Measurements from ENCODE around the gene ZNF133. TPM values are rescaled to one million over a fixed set of nuclear protein-coding genes. Genes with fewer than 3 reads are reported as not detected.

ZNF133 gene
- total RNA-seq, 1 donor from 2014 or later = 16.1 TPM

GRCh38 chr20:18255526-18255925 is 32.8 kb upstream of the ZNF133 start:
- TF ChIP-seq, protein P1, sequence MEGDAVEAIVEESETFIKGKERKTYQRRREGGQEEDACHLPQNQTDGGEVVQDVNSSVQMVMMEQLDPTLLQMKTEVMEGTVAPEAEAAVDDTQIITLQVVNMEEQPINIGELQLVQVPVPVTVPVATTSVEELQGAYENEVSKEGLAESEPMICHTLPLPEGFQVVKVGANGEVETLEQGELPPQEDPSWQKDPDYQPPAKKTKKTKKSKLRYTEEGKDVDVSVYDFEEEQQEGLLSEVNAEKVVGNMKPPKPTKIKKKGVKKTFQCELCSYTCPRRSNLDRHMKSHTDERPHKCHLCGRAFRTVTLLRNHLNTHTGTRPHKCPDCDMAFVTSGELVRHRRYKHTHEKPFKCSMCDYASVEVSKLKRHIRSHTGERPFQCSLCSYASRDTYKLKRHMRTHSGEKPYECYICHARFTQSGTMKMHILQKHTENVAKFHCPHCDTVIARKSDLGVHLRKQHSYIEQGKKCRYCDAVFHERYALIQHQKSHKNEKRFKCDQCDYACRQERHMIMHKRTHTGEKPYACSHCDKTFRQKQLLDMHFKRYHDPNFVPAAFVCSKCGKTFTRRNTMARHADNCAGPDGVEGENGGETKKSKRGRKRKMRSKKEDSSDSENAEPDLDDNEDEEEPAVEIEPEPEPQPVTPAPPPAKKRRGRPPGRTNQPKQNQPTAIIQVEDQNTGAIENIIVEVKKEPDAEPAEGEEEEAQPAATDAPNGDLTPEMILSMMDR (conservative IDR thresholded peaks at IDR 0.05; ENCODE audit: low read depth, low read length) = no peak
- DNase-seq (ENCODE audit: low read depth) = no peak

DNA sequence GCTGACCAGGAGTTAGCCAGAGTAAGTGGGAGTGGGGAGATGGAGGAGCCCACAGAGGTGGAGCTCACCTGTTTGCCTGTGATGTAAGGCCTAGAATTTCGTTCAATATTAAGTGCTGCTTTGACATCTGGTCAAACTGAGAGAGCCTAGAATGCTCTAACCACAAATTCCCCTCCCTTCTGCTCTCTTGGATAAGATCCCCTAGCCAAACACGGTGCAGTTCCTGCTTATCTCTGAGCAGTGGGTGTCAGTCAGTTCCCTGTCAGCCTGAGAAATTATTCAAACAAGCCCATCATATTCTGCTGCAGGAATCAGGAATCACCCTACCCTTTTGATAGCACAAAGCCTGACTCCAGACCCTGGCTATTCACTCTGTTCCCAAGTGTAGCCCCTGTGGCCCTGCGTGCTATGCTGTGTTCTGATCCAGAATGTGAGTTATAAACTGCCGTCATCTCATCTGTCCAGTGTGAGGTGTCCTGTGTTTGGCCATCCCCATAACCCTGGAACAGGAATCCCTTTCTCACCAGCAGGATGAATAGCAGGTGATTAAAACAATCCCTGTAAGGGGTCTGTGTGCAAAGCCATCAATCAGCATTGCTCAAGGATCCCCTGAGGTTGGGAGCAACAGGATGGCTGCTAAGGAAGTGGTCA is 31.8 kb upstream of the ZNF133 start:
- DNase-seq (ENCODE audit: low read depth) = no peak
- H3K4me3 ChIP-seq (ENCODE audit: low read depth, low read length) = no peak overlapping the region
- TF ChIP-seq, protein P1 (conservative IDR thresholded peaks at IDR 0.05; ENCODE audit: low read depth, low read length) = no peak

More at GRCh38 chr20:18255526-18255925, 32.8 kb upstream of the ZNF133 start:
- H3K4me3 ChIP-seq (ENCODE audit: low read depth, low read length) = no peak overlapping the region

DNA sequence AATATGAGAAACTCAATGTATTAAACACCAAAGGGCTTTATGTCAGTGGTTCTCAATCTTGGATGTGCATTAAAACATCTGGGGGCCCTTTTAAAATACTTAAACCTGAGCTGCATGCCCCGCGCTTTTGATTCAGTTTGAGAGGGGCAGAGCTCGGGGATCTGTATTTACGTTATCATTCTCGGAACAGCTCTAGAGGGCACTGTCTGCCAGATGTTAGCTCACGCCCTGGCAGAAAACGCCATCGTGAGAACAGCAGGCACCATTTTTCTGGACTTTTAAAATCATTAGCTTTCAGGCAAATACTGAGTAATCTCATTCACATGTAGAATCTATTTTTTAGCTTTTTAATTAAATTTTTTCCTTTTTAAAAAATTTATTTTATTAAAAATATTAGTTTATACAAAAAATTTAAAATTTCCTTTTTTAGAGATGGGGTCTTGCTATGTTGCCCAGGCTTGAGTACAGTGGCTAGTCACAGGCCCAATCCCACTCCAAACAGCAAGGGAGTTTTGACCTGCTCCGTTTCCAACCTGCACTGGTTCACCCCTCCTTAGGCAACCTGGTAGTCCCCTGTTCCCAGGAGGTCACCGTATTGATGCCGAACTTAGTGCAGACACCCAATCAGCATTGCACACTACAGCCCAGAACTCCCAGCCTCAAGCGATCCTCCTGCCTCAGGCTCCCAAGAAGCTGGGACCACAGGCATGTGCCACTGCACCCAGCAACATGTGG is 30.0 kb upstream of the ZNF133 start:
- TF ChIP-seq, protein P1 (conservative IDR thresholded peaks at IDR 0.05; ENCODE audit: low read depth, low read length) = no peak
- no peak overlapping the region for H3K4me3 ChIP-seq (ENCODE audit: low read depth, low read length)
- no peak for DNase-seq (ENCODE audit: low read depth)

- TF ChIP-seq, protein P1 (conservative IDR thresholded peaks at IDR 0.05; ENCODE audit: low read depth, low read length) = no peak
- no peak for DNase-seq (ENCODE audit: low read depth)
- no peak overlapping the region for H3K4me3 ChIP-seq (ENCODE audit: low read depth, low read length)
Observed at GRCh38 chr20:18259730-18260129, 28.6 kb upstream of the ZNF133 start.

- no peak overlapping the region for H3K4me3 ChIP-seq (ENCODE audit: low read depth, low read length)
- TF ChIP-seq, protein P1 (conservative IDR thresholded peaks at IDR 0.05; ENCODE audit: low read depth, low read length) = no peak
- DNase-seq (ENCODE audit: low read depth) = no peak
Observed at GRCh38 chr20:18263723-18264122, 24.6 kb upstream of the ZNF133 start.

DNA sequence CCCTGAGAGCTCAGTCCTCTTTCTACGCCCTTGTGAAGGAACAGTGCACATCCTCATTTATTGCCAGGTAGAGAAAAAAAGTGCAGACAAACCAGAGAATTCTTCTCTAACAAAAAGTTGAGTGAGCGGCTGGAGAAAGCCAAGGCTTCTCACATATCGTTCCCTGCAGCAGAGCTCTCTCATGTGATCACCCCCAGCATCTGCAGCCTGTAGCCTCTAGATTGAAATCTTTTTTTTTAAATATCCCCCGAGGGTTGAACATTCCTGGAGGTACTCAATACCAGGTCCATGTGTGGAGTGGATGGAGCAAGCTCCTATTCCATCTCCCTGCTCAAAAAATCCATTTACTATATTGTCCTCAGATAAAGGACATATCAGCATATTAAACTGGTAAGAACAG is 22.9 kb upstream of the ZNF133 start:
- no peak for DNase-seq (ENCODE audit: low read depth)
- no peak overlapping the region for H3K4me3 ChIP-seq (ENCODE audit: low read depth, low read length)
- TF ChIP-seq, protein P1 (conservative IDR thresholded peaks at IDR 0.05; ENCODE audit: low read depth, low read length) = no peak

Measured in epithelial cell of proximal tubule (primary cell).